Upper lobe of right lung (tissue), 1 donor: ENCODE results near the gene YIPF1. TPM values are rescaled to one million over a fixed set of nuclear protein-coding genes. Genes with fewer than 3 reads are reported as not detected.

ENCODE experiments used
- ATAC-seq: fragments of 200-7000 bp; cut with Tn5 transposase; one replicate; pipeline ENCODE4 v1.9.1; 2020; ENCODE audit warnings: mild to moderate bottlenecking, moderate library complexity
- DNase-seq: peaks from one replicate; pipeline ENCODE4 v3.0.0-alpha.2; 2020
- H3K27ac ChIP-seq: fragments of 200-600 bp; one replicate; pipeline ENCODE4 v1.8.0; 2022
- H3K27me3 ChIP-seq: fragments of 200-600 bp; one replicate; pipeline ENCODE4 v1.8.0; 2022; ENCODE audit warnings: mild to moderate bottlenecking
- H3K36me3 ChIP-seq: fragments of 200-600 bp; one replicate; pipeline ENCODE4 v1.8.0; 2022
- H3K4me1 ChIP-seq: fragments of 200-600 bp; one replicate; pipeline ENCODE4 v1.8.0; 2022
- H3K4me3 ChIP-seq: fragments of 200-600 bp; one replicate; pipeline ENCODE4 v1.8.0; 2022; ENCODE audit warnings: mild to moderate bottlenecking
- H3K9me3 ChIP-seq: fragments of 200-600 bp; one replicate; pipeline ENCODE4 v1.8.0; 2022
- CTCF ChIP-seq: fragments of 200-600 bp; IDR thresholded peaks from one replicate; pipeline ENCODE4 v1.8.0; 2022; ENCODE audit warnings: antibody characterized with exemption
- intact Hi-C: fragments of 100-400 bp; cut with DNase I; formaldehyde crosslinking; loops from one replicate; pipeline ENCODE4 v1.11.0; 2022
- total RNA-seq: library from RNA; stranded (reverse); fragmentation: NEBNext Ultra II Directional; extraction: Animal tissue kit (Norgen Biotek cat#: 25700); gene quantifications from one replicate; pipeline ENCODE4 v1.2.1, GENCODE V29; 2021
- donor health status: DM: no; HTN: yes; CAD: no; lungs with severe emphysema.

Gene YIPF1
- total RNA-seq, 1 donor from 2014 or later, result 24.1 TPM

DNA sequence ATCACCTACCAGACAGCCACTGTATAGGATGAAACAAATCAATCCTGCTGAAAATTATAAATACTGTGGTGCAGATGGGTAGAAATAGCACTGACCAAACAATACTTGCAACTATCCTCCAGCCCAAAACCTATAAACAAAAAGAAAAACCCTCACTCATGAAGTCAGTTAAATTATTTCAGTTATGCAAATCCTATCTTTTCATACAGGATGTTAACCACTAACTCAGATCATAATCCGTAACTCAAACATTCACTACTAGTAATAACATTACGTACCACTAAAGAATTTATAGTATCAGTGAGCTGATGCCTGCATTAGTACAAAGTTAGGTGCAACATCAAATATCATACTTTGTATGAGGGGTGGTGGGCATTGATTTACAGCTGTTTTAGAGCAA, 54.1 kb downstream of the YIPF1 start:
- ATAC-seq, result no peak
- Histone ChIP-seq H3K9me3 (no peaks in the 10 kb centered on the region), H3K27me3 (no peaks in the 10 kb centered on the region), H3K36me3 (peaks cover 5% of the 10 kb centered on the region), H3K4me1 (peaks cover 10% of the 10 kb centered on the region), H3K27ac (no peak overlapping the region), H3K4me3 (no peak overlapping the region)
- intact Hi-C loops, result no loop called here
- no peak for TF ChIP-seq CTCF
- no peak for DNase-seq

DNA sequence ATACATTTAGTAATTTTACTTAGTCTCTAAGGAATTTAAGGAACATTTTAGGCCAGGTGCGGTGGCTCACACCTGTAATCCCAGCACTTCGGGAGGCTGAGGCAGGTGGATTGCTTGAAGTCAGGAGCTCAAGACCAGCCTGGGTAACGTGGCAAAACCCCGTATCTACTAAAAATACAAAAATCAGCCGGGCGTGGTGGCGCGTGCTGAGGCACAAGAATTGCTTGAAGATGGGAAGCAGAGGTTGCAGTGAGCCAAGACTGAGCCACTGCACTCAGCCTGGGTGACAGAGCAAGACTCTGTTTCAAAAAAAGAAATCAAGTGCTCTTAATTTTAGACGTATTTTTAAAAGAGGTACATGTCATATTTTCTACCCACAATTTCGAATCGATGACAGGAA, 54.8 kb downstream of the YIPF1 start:
- TF ChIP-seq CTCF, result no peak

GRCh38 chr1:53833393-53833792, 56.2 kb downstream of the YIPF1 start:
- H3K36me3 ChIP-seq, result peaks cover 8% of the 10 kb centered on the region
- no peak for TF ChIP-seq CTCF
- intact Hi-C loops, result no loop called here
- H3K27me3 ChIP-seq, result no peaks in the 10 kb centered on the region
- no peak overlapping the region for H3K4me3 ChIP-seq
- no peaks in the 10 kb centered on the region for H3K9me3 ChIP-seq
- peaks cover 10% of the 10 kb centered on the region for H3K4me1 ChIP-seq
- H3K27ac ChIP-seq, result no peak overlapping the region
- ATAC-seq (no peak), DNase-seq (no peak)

More for the DNA sequence above, 54.8 kb downstream of the YIPF1 start:
- H3K4me1 ChIP-seq, result peaks cover 10% of the 10 kb centered on the region
- no peaks in the 10 kb centered on the region for H3K27me3 ChIP-seq
- ATAC-seq, result no peak
- H3K36me3 ChIP-seq, result peaks cover 8% of the 10 kb centered on the region
- intact Hi-C loops, result no loop called here
- no peak overlapping the region for H3K4me3 ChIP-seq
- no peaks in the 10 kb centered on the region for H3K9me3 ChIP-seq
- H3K27ac ChIP-seq, result no peak overlapping the region
- no peak for DNase-seq

DNA sequence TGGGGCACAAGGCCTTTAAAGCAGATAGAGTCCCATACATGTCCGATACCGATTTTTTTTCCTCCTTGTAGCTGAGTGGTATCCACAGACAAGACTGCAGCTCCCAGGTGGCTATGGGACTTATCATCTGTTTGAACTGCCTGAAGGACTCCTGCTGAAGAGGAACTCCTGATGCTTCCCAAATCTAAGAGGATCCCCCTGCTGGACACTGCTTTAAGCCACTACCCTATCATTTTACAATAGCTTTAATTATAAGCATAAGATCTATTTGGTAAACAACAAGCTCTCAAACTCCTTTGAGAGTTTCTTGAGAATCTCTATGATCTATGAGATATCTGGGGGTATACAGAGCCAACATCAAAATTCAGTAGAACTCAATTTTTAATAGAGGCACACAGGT, 63.2 kb downstream of the YIPF1 start:
- ATAC-seq (no peak), DNase-seq (no peak)
- Histone ChIP-seq H3K9me3 (no peaks in the 10 kb centered on the region), H3K27ac (no peak overlapping the region), H3K4me1 (no peaks in the 10 kb centered on the region), H3K4me3 (no peak overlapping the region), H3K27me3 (no peaks in the 10 kb centered on the region), H3K36me3 (peaks cover 34% of the 10 kb centered on the region)
- intact Hi-C loops, result no loop called here
- no peak for TF ChIP-seq CTCF

DNA sequence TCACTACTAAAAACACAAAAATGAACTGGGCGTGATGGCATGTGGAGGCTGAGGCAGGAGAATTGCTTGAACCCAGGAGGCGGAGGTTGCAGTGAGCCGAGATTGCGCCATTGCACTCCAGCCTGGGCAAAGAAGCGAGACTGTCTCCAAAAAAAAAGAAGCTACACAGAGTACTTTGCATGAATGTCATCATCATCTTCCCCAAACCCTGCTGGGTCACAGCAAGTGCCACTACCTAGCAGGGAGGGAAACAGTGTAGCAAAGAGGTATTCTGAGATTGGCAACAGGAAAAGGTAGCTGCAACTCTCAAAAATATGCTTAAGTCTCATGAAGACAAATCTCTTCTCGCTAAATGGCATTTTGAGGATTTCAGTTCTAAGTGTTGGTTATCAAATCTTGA, 64.3 kb downstream of the YIPF1 start:
- Histone ChIP-seq H3K27ac (no peak overlapping the region), H3K4me1 (no peaks in the 10 kb centered on the region), H3K4me3 (no peak overlapping the region), H3K9me3 (no peaks in the 10 kb centered on the region), H3K36me3 (peaks cover 27% of the 10 kb centered on the region), H3K27me3 (no peaks in the 10 kb centered on the region)
- no peak for TF ChIP-seq CTCF
- DNase-seq, result no peak
- intact Hi-C loops, result no loop called here
- no peak for ATAC-seq

DNA sequence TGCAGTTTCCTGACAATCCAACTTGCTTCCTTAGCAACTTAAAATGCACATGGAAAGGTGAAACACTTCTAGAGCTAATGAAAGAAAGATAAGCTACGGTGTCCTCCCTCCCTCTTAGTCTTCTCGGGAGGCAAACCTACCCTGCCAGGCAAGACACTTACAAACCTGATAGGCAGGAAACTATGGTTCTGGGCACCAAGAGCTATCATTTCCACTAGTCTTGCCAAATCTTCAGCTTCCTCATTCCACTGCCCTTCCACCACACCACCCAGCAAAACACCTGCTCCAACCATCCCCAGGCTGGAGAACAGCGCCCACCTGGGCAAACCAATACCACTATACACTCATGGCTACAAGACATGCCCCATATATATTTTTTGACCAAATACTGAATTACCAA, 66.7 kb downstream of the YIPF1 start:
- intact Hi-C loops, result no loop called here
- Histone ChIP-seq H3K27me3 (no peaks in the 10 kb centered on the region), H3K27ac (no peak overlapping the region), H3K36me3 (peaks cover 26% of the 10 kb centered on the region), H3K4me1 (no peaks in the 10 kb centered on the region), H3K4me3 (no peak overlapping the region), H3K9me3 (no peaks in the 10 kb centered on the region)
- TF ChIP-seq CTCF, result no peak
- DNase-seq (no peak), ATAC-seq (no peak)
